ENCODE measurements around the gene JUND.

- TF ChIP-seq CTCF (IDR thresholded peaks at IDR 0.05; ENCODE audit: insufficient read depth, low read depth, low read length) (no peak), EZH2 (IDR thresholded peaks at IDR 0.05; ENCODE audit: insufficient read depth, low read length) (no peak)
These were observed 20.3 kb upstream of the JUND start for GRCh38 chr19:18301718-18302111.

Measured in astrocyte (in vitro differentiated cells and primary cell).